CD4-positive, CD25-positive, alpha-beta regulatory T cell (primary cell): Measurements from ENCODE around the gene RBM17. TPM values are rescaled to one million over a fixed set of nuclear protein-coding genes. Genes with fewer than 3 reads are reported as not detected.
"Not testable (repeated sequence)": the region's sequence is repeated elsewhere in the genome, so short reads cannot be mapped to it uniquely, and the experiment has no call there.

Experiments used
- ATAC-seq, 2 donors: fragments of 150-1000 bp; cut with Tn5 transposase; one replicate each; pipeline ENCODE4 v1.10.0; 2021; ENCODE audit warnings: low read depth in 2 of 2, moderate number of reproducible peaks in 2 of 2, moderate library complexity in 1 of 2
- DNase-seq, 3 donors: peaks; one replicate each; pipeline versions ENCODE4 v3.0.0 to v3.0.0-alpha.2; 2012 to 2022; ENCODE audit warnings: mixed read lengths in 1 of 3
- H3K27ac ChIP-seq: one replicate; pipeline ENCODE4 v1.7.0; 2013; ENCODE audit warnings: mild to moderate bottlenecking, low read length; ENCODE audit not compliant: insufficient read depth, poor library complexity, severe bottlenecking
- H3K27me3 ChIP-seq: one replicate; pipeline ENCODE4 v1.7.0; 2013; ENCODE audit warnings: low read length; ENCODE audit not compliant: control insufficient read depth, insufficient read depth
- H3K36me3 ChIP-seq: one replicate; pipeline ENCODE4 v1.7.0; 2013; ENCODE audit warnings: mild to moderate bottlenecking, low read length, moderate library complexity; ENCODE audit not compliant: control insufficient read depth, insufficient read depth
- H3K4me1 ChIP-seq: 2 replicates; pipeline ENCODE4 v1.7.0; 2013; ENCODE audit warnings: mild to moderate bottlenecking, low read length; ENCODE audit not compliant: insufficient read depth, control insufficient read depth, poor library complexity, severe bottlenecking
- H3K4me3 ChIP-seq: one replicate; pipeline ENCODE4 v1.7.0; 2013; ENCODE audit warnings: low read depth, mild to moderate bottlenecking, low read length, moderate library complexity
- H3K9me3 ChIP-seq, 2 experiments: 1 replicate in 1 of 2; 2 replicates in 1 of 2; pipeline ENCODE4 v1.7.0; 2013; ENCODE audit warnings: low read length in 2 of 2, mild to moderate bottlenecking in 1 of 2, moderate library complexity in 1 of 2; ENCODE audit not compliant: control insufficient read depth in 2 of 2
- H3K27ac Mint-ChIP-seq, 3 donors: one replicate each; pipeline ENCODE4 v1.8.0; 2020 to 2022; ENCODE audit warnings: mild to moderate bottlenecking in 3 of 3, mixed read lengths in 3 of 3, moderate library complexity in 2 of 3
- H3K27me3 Mint-ChIP-seq: one replicate; pipeline ENCODE4 v1.8.0; 2022; ENCODE audit warnings: mild to moderate bottlenecking, mixed read lengths
- H3K36me3 Mint-ChIP-seq: one replicate; pipeline ENCODE4 v1.8.0; 2020; ENCODE audit warnings: mixed read lengths
- H3K4me1 Mint-ChIP-seq, 4 donors: one replicate each; pipeline ENCODE4 v1.8.0; 2020 to 2022; ENCODE audit warnings: mixed read lengths in 4 of 4, mild to moderate bottlenecking in 1 of 4
- H3K4me3 Mint-ChIP-seq, 4 donors: one replicate each; pipeline ENCODE4 v1.8.0; 2020 to 2022; ENCODE audit warnings: mild to moderate bottlenecking in 4 of 4, mixed read lengths in 4 of 4, moderate library complexity in 3 of 4
- H3K9me3 Mint-ChIP-seq, 7 donors: one replicate each; pipeline ENCODE4 v1.8.0; 2020 to 2022; ENCODE audit warnings: mixed read lengths in 7 of 7, mild to moderate bottlenecking in 3 of 7, moderate library complexity in 2 of 7
- polyA plus RNA-seq, 4 donors: library from polyadenylated mRNA; unstranded; fragments of 300-500 nt; fragmentation: Illumina TruSeq; gene quantifications; one replicate each; pipeline ENCODE4 v1.2.3, GENCODE V29; 2021
- total RNA-seq: library from RNA; stranded (reverse); gene quantifications from one replicate; pipeline ENCODE4 v1.2.3, GENCODE V29; 2022

RBM17 gene
- total RNA-seq: 168 TPM
- polyA plus RNA-seq: 10 to 100 TPM; 63.6 to 88.2 (median 65.7) TPM

GRCh38 chr10:6088721-6089333, at the start of gene RBM17:
TSS of gene RBM17 (plus strand) at chr10:6089034. CDS start at chr10:6097066, 8,032 bp downstream.
- H3K4me3 ChIP-seq: peak within 1 kb of the TSS; percentile 81
- H3K27me3 Mint-ChIP-seq: no peaks in the 10 kb centered on the region
- H3K4me1 Mint-ChIP-seq: peaks cover 51 to 77% (median 63%) of the 10 kb centered on the region in 4 donors
- H3K4me1 ChIP-seq: peaks cover 75% of the 10 kb centered on the region
- no peaks in the 10 kb centered on the region for H3K36me3 ChIP-seq
- H3K4me3 Mint-ChIP-seq: peak within 1 kb of the TSS; percentile 92 to 96 (median 94)
- ATAC-seq (peak; percentile 82 to 84), DNase-seq (peak; percentile 91 to 99 (median 98))
- H3K9me3 ChIP-seq: no peaks in the 10 kb centered on the region
- H3K27ac ChIP-seq: peak within 1 kb of the TSS; percentile 60
- peak within 1 kb of the TSS; percentile 92 to 95 (median 93) for H3K27ac Mint-ChIP-seq
- H3K36me3 Mint-ChIP-seq: no peaks in the 10 kb centered on the region
- H3K9me3 Mint-ChIP-seq: no peaks in the 10 kb centered on the region
- H3K27me3 ChIP-seq: no peaks in the 10 kb centered on the region

- Histone ChIP-seq H3K27me3 (no peaks in the 10 kb centered on the region), H3K27ac (peak overlapping the region; percentile 94), H3K9me3 (no peaks in the 10 kb centered on the region), H3K4me3 (peak overlapping the region; percentile 69), H3K4me1 (peaks cover 98% of the 10 kb centered on the region), H3K36me3 (peaks cover 49% of the 10 kb centered on the region)
- Mint-ChIP-seq H3K4me1 (peaks cover 58 to 98% (median 83%) of the 10 kb centered on the region in 4 donors), H3K4me3 (peak overlapping the region; percentile 77 to 87 (median 84)), H3K9me3 (no peaks in the 10 kb centered on the region), H3K27ac (peak overlapping the region; percentile 86 to 95 (median 88)), H3K36me3 (peaks cover 53% of the 10 kb centered on the region), H3K27me3 (no peaks in the 10 kb centered on the region)
- no peak for DNase-seq
- ATAC-seq: no peak
These were observed 49.1 kb upstream of the RBM17 start for GRCh38 chr10:6039711-6040110.

GRCh38 chr10:6040205-6040604, 48.6 kb upstream of the RBM17 start:
- no peaks in the 10 kb centered on the region for H3K27me3 ChIP-seq
- peak overlapping the region; percentile 94 for H3K27ac ChIP-seq
- ATAC-seq (peak in 1 of 2 donors; percentile 5), DNase-seq (peak in 1 of 3 donors; percentile 68)
- no peaks in the 10 kb centered on the region for H3K9me3 ChIP-seq
- Mint-ChIP-seq H3K4me1 (peaks cover 59 to 98% (median 86%) of the 10 kb centered on the region in 4 donors), H3K4me3 (peak overlapping the region; percentile 77 to 87 (median 84)), H3K9me3 (no peaks in the 10 kb centered on the region), H3K36me3 (peaks cover 55% of the 10 kb centered on the region), H3K27ac (peak overlapping the region; percentile 86 to 95 (median 88)), H3K27me3 (no peaks in the 10 kb centered on the region)
- H3K36me3 ChIP-seq: peaks cover 49% of the 10 kb centered on the region
- peaks cover 98% of the 10 kb centered on the region for H3K4me1 ChIP-seq
- peak overlapping the region; percentile 69 for H3K4me3 ChIP-seq

- Mint-ChIP-seq H3K27ac (peak overlapping the region; percentile 68 to 86 (median 85)), H3K36me3 (peaks cover 56% of the 10 kb centered on the region), H3K4me3 (peak overlapping the region; percentile 69 to 83 (median 78)), H3K4me1 (peaks cover 46 to 95% (median 80%) of the 10 kb centered on the region in 4 donors)
- ATAC-seq, H3K9me3 Mint-ChIP-seq, DNase-seq, H3K27me3 ChIP-seq, H3K27me3 Mint-ChIP-seq, H3K9me3 ChIP-seq: not testable (repeated sequence)
- Histone ChIP-seq H3K27ac (peak overlapping the region; percentile 94), H3K36me3 (peaks cover 51% of the 10 kb centered on the region), H3K4me1 (peaks cover 98% of the 10 kb centered on the region), H3K4me3 (peak overlapping the region; percentile 91)
These were observed 45.5 kb upstream of the RBM17 start for GRCh38 chr10:6043377-6043776.

GRCh38 chr10:6044060-6044459, 44.8 kb upstream of the RBM17 start:
- H3K4me3 ChIP-seq: peak overlapping the region; percentile 91
- no peaks in the 10 kb centered on the region for H3K9me3 ChIP-seq
- H3K4me1 ChIP-seq: peaks cover 98% of the 10 kb centered on the region
- Mint-ChIP-seq H3K27ac (peak overlapping the region; percentile 81 to 89 (median 85)), H3K36me3 (peaks cover 52% of the 10 kb centered on the region), H3K9me3 (no peaks in the 10 kb centered on the region), H3K4me3 (peak overlapping the region; percentile 83 to 93 (median 84)), H3K4me1 (peaks cover 41 to 95% (median 81%) of the 10 kb centered on the region in 4 donors), H3K27me3 (no peaks in the 10 kb centered on the region)
- H3K27me3 ChIP-seq: no peaks in the 10 kb centered on the region
- H3K36me3 ChIP-seq: peaks cover 54% of the 10 kb centered on the region
- ATAC-seq (peak in 1 of 2 donors; percentile 22), DNase-seq (peak in 1 of 3 donors; percentile 48)
- peak overlapping the region; percentile 94 for H3K27ac ChIP-seq

- Mint-ChIP-seq H3K27ac (peak overlapping the region; percentile 81 to 89 (median 85)), H3K4me1 (peaks cover 33 to 95% (median 79%) of the 10 kb centered on the region in 4 donors), H3K36me3 (peaks cover 44% of the 10 kb centered on the region), H3K27me3 (no peaks in the 10 kb centered on the region), H3K9me3 (no peaks in the 10 kb centered on the region), H3K4me3 (peak overlapping the region; percentile 83 to 93 (median 84))
- Histone ChIP-seq H3K27me3 (no peaks in the 10 kb centered on the region), H3K4me1 (peaks cover 98% of the 10 kb centered on the region), H3K9me3 (no peaks in the 10 kb centered on the region), H3K27ac (peak overlapping the region; percentile 94), H3K4me3 (peak overlapping the region; percentile 91), H3K36me3 (peaks cover 56% of the 10 kb centered on the region)
- no peak for ATAC-seq
- DNase-seq: no peak
These were observed 44.0 kb upstream of the RBM17 start for GRCh38 chr10:6044751-6045313.

- DNase-seq: peak in 2 of 3 donors; percentile 44 to 89
These were observed 43.5 kb upstream of the RBM17 start for GRCh38 chr10:6045314-6045848.

More at GRCh38 chr10:6045314-6045848, 43.5 kb upstream of the RBM17 start:
- Mint-ChIP-seq H3K27me3 (no peaks in the 10 kb centered on the region), H3K9me3 (no peaks in the 10 kb centered on the region), H3K4me1 (peaks cover 29 to 95% (median 77%) of the 10 kb centered on the region in 4 donors), H3K4me3 (peak overlapping the region; percentile 83 to 93 (median 84)), H3K27ac (peak overlapping the region; percentile 81 to 89 (median 85)), H3K36me3 (peaks cover 43% of the 10 kb centered on the region)
- peak overlapping the region; percentile 91 for H3K4me3 ChIP-seq
- H3K4me1 ChIP-seq: peaks cover 98% of the 10 kb centered on the region
- peaks cover 56% of the 10 kb centered on the region for H3K36me3 ChIP-seq
- H3K27ac ChIP-seq: peak overlapping the region; percentile 94
- H3K9me3 ChIP-seq: no peaks in the 10 kb centered on the region
- ATAC-seq: no peak
- no peaks in the 10 kb centered on the region for H3K27me3 ChIP-seq
